NCI-H2029 treated with DMSO at 0.1 percent for 48 hours (cell line): ENCODE measurements around the gene NRXN2.
"Not testable (repeated sequence)": the region's sequence is repeated elsewhere in the genome, so short reads cannot be mapped to it uniquely, and the experiment has no call there.

Experiments
- DNase-seq: peaks from one replicate; lab custom pipeline; 2025; lab: John Stamatoyannopoulos, UW

NRXN2 gene

DNA sequence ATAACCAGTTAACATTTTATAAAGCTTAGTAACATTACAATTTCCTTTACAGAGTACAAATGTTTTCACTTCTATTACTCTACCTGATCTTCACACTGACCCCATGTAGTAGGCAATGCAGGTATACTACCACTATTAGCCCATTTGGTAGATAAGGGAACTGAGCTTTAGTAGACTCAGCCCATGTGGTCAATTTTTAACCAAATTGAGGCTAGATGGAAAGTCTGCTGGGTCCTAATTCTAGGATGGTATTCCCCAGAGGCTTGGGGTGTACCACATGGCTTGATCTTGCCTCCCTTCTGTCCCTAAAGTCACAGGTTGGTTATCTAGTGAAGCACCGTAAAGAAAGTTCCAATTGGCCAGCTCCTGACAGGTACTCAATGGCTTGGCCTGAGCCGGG lies 48.2 kb downstream of the NRXN2 start:
- no peak for DNase-seq

DNA sequence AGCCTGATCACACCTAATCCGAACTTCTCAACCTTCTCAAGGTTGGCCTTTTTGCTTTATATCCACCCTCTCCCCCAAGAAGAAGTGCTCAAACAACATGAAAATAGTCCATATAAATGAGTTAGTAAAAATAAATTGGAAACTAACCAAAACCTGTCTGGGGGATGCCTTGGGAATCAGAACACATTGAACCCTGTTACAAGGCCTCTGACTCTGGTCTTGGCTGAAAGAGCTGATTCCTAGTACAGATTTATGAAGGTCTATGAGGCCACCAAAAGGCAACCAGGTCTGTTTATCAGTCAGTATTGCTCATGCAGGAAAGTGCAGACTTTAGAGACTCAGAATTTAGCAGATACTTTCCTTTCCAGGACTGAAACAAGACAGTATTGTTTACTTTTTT lies 49.7 kb downstream of the NRXN2 start:
- DNase-seq, result no peak

DNA sequence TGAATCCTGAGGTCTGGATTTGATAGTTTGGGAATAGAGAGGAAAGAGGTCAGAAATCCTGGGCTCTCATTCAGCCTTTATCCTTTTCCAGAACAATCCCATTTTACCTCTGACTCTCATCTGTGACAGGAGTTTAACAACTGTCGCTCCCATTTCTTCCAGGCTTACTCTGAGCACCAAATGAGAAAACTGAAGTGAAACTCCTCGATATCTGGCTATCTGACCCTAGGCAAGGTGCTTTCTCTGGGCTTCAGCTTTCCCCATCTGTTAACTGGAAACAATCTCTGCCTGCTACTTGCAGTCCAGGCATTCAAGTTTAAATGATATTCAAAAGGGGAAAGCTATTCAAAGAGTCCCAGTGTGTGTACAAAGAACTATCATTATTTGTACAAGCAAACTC lies 50.1 kb downstream of the NRXN2 start:
- DNase-seq, result no peak

DNA sequence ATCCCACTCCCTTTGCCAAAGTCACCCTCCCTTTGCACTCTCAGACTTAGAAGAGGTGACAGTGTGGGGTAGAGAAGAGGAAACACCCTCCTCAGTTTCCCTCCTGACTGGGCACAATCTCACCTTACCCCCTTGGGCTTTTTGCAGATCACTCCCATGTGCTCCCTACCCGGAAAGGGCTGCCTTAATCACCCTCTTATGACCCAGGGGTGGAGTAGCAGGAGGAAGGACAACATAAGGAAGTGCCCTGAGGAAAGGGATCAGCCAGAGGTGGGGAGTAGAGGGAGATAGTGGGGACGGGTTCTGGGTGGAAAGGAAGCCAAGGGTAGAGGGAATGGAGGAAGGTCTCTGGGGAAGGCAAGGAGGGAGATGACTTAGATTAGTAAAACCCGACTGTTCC lies 52.0 kb downstream of the NRXN2 start:
- no peak for DNase-seq

DNA sequence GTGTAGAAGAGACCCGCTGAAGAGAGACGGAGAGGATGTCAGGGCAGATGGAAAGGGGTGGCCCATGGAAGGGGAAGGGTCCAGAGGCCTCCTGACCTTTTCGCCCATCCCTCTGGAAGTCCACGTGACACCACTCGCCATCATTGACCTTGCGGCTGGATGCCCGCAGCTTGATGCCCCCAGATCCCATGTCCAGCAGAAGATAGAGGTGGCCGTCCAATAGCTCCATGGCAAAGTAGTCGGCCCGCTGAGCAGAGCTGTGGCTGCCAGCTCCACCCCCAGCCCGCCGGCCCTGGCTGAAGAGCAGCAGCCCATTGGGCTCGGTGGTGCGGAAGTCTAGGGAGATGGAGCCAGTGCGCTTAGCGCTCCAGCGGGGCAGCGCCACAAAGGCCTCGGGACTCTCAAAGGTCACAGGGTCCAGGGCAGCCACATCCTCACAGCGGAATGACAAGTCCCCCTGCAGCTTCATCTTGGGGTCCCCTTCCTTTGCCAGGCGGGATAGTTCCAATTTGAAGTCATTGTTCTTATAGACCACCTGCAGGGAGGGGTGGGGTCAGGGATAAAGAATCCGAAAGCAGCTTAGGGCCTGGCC lies 55.7 kb downstream of the NRXN2 start:
- no peak for DNase-seq

DNA sequence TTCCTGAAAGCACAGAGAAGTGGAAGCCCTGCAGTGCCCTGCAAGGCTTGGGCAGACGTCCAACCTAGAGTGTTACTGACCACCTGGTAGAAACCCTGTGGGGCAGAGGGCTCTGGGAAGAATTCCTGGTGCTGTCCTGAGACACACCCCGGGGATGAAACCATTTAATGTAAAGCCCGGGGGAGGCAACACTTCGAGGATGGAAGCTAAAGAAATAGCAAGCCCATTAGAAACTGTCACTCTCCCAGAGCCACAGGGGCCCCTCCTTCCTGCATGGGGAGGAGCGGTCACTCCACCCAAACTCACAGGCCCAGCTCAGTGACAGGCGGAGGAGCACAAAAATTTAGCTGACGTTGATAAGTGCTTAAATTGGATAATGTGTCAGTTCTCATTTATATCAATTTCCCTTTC lies 57.6 kb downstream of the NRXN2 start:
- no peak for DNase-seq

DNA sequence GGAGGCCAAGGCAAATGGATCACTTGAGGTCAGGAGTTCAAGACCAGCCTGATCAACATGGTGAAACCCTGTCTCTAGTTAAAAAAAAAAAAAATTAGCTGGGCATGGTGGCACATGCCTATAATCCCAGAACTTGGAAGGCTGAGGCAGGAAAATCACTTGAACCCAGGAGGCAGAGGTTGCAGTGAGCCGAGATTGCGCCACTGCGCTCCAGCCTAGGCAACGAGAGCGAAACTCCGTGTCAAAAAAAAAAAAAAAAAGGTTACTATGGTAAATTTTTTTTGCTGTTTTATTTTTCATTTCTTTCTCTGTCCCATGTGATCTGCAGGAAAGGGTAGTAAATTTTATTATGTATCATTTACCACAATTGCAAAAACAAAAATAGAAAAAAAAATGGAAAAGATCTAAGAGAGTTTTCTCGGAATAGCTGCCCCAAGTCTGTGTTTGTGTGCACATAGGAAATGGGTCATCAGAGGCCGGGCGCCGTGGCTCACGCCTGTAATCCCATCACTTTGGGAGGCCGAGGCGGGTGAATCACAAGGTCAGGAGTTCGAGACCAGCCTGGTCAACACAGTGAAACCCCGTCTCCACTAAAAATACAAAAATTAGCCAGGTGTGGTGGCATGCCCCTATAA lies 58.6 kb downstream of the NRXN2 start:
- DNase-seq, result not testable (repeated sequence)

DNA sequence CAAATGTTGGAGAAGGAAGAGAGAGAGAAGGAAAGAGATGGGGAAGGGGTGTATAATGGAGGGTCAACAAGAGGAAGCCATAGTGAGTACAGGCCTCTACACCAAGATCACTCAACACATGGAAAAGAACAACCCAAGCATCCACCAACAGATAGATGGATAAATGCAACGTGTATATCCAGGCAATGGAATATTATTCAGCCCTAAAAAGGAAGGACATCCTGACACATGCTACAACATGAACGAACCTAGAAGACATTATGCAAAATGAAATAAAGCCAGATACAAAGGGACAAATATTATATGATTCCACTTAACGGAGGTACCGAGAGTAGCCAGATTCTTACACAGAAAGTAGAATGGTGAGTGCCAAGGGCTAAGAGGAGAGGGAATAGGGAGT lies 59.3 kb downstream of the NRXN2 start:
- no peak for DNase-seq

DNA sequence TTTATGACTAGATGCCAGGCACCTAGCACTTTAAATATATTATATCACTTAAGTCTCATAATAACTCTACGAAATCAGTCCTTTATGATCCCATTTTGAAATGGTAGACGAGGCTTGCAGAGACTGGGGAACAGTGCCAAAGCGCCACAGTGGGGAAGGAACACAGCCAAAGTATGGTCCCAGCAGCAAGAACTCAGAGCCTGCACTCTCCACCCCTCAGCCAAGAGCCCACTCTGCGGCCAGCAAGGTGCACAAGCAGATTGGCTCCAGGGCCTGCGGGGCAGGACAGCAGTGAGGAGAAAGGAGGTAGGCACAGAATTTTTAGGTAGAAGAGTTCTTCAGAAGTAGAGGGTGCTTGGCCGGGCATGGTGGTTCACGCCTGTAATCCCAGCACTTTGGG lies 61.4 kb downstream of the NRXN2 start:
- no peak for DNase-seq

DNA sequence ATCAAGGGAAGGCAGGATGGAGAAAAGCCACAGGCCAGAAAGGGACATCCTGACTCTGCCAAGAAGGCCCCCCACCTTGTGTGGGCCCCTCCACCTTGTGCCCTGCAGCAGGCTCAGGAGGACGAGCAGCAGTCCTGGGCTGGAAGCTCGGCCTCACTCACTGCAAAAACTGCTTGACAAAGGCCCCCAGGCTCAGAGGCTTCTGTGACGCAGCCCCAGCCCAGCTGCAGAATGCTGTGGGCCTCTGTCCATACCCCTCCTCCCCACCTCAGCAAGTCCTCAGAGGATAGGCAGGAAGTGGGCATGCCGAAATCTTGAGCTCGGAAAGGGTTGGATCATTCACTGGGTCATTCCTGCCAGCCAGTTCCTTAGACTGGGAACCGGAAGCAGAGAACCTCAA lies 61.9 kb downstream of the NRXN2 start:
- no peak for DNase-seq

DNA sequence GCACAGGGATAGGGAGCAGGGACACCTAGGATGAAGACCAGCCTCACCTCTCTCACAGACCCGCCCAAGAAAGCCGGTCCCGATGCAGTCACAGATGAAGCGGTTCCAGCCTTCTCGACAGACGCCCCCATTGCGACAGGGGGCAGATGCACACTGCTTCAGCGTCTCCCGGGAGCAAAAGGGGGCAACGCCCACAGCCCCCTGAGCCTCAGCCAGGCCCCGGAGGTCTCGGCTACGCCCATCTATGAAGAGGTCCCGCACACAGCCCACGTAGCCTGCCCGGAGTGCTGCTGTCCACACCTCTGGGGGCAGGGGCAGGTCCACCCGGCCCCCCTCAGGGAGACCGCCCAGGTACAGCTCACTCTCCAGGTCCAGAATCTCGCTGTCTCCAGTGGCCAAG lies 62.3 kb downstream of the NRXN2 start:
- DNase-seq, result no peak

DNA sequence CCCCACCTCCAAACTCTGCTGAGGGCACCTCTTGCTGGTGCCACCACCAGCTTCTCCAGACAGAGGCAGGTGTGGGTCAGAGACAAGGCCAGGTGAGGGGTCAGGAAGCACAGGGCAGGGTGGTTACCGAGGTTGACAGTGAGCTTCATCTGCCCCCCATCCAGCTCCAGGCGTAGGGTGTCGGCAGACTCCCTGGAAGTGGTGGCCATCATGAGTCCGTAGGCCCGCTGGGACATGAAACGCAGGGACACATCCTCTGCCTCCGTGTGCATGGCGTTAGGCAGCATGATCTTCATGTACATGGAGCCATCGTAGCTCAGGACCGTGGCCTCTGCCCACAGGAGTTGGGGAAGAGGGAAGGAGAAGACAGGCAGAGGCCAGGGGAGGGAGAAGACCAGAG lies 62.8 kb downstream of the NRXN2 start:
- DNase-seq, result no peak

DNA sequence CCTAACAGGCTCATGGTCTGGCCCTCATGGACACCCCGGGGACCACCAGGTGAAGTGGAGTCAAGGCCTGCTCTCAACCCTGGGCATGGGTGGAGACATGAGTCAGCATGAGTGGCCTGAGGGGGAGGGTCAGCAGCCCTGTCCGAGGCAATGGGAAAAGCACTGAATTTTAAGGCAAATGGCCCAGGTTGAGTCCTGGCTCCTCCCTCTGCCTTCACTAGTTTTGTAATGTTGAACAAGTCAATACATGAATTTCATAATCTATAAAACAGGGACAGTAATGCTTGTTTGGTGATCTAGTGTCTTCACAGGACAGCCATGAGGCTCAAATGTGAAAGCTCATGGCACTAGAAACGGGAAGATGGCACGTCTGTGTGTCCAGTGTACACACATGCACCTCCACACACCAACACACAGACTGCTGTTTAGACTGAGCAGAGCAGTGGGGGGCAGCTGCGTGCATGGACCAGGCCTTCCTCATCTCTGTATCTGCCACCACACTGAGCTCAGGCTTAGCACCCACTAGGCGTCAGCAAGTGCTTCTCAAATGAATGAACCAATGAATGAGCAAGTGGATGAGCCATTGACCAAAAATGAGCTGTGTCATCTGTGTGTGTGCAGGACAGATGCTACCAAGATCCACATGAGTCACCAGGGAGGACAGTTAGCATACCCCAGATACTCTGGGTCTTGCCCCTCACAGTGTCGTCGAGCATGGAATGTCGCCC lies 63.4 kb downstream of the NRXN2 start:
- DNase-seq, result no peak

DNA sequence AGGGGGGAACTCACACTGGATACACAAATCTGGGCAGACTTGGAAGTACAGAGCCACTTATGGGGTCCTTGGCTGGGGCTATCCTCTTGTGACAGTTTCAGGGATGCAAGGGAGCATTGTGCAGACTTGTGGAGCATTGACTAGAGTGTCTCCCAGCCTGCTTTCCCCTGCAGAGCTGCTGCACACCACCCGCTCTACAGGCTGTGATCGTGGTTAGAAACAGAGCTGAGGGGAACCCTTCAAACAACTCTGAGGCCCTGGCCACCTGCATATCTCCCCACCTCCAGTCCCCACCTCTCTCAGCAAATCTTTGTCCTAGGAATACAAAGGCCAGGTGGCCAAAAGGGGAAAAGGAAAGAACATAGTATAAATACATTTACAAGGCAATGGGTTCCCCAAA lies 64.7 kb downstream of the NRXN2 start:
- DNase-seq, result no peak

DNA sequence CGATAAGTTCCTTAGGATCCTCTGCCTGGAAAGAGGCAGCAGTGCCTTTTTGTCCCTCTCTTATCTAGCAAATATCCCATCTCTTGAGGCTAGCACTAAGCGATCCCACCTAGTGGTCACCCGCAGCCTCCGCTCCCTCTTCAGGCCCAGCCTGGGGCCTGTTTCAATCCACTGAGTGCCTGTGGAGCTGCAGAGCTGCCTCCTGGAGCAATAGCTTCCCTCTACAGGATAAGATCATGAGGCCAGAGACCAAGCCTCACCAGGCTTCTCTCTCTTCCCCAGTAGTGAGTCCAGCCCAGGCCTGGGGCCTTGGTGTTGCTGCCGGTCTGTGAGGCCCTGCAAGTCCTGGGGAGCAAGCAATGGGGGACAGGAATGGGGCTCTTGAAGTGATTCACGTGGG lies 66.1 kb downstream of the NRXN2 start:
- DNase-seq, result no peak

DNA sequence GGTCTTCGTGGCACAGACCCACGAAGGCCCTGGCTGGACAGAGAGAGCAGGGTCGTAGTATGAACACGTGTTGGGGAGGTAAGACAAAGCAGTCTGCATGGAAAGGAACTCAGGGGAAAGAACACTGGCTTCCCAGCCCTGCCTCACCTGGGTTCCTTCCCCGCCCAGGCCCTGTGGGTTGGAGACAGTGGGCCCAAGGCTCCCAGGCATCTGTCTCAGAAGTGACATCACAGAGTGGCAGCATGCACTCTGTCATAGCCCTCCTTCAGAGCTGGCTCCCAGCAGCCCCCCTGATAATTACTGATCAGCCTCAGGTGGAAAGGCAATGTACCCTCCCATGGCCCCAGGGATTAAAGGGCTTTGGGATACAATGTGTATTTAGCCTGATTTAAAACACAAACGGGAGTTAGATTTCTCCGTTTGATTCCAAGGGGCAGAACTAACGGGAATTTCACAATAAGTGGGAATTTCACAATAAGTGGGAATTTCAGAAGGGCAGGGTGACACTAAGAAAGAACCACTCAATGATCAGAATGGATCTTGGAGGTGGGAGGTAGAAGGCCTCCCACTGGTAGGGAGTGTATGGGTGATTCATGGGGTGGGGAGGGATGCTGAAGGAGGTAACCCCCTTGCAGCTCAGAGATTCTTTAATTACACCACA lies 66.9 kb downstream of the NRXN2 start:
- DNase-seq, result no peak

DNA sequence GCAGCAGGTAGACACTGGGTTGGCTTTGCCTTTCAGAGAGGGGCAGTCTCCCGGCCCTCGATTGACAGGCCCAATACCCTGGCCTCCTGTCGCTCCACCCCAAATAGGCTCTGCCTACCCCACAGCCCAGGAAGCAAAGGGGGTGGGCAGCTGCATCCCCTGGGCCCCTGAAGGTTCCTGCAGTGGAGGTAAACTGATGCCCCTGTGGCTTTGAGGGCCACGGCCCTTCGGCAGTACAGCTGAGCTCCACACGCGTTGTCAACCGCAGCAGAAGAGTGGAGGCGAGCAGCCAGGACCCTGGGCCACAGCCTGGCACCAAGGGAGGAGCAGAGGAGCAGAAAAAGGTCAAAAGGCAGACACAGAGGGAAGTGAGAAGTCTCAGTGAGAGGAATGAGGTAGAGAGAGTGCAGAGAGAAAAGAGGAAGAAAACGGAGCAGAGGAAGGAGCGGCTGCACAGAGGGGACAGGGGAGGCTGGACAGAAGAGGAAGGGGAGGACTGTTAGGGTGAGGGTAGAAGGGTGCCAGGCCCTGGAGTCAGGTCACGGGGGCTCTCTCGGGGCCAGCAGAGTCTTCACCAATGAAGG lies 67.9 kb downstream of the NRXN2 start:
- no peak for DNase-seq

DNA sequence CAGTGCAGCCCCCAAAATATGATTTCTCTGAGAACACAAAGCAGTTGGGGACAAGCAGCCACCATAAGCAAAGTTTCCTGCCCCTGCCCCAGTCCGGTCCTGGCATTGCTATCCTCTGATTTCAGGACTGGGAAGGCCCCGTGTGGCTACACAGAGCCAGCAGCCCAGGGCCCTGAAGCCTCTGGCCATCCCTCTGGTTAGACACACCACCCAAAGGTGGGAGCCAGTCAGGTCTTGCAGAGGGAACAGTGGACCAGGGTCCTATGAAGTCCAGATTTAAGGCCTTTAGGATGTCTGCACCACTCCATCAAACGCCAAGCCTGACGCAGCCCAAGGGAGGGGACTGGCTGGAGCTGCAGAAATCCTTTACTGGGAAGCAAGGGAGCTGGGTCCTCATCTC lies 68.6 kb downstream of the NRXN2 start:
- DNase-seq, result no peak

DNA sequence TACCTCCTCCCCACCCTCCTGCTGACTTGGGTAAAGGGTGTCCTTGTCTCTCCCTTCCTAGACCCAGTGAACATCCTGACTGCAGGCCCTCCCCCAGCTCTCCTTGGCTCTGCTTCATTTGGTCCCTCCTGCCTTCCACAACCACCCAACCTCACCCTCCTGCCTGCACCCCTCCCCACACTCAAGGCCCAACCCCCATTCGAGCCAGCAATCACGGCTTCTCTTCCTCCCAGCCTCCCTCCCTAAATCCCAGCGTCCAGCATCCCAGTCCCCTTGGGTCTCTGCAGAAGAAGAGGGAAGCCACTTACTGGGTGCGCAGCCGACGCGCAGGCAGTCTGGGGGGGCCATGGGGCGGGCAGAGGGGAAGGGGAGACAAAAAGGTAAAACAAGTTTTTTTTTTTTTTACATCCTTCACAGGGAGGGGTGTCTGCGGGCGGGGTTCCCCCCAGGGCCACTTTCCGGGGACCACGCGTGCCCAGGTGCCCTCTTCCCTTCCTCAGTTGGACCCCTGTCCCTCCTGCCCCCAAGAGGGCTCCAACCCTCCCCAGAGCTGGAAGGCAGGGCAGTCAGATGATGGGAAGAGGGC lies 69.5 kb downstream of the NRXN2 start:
- DNase-seq, result no peak

DNA sequence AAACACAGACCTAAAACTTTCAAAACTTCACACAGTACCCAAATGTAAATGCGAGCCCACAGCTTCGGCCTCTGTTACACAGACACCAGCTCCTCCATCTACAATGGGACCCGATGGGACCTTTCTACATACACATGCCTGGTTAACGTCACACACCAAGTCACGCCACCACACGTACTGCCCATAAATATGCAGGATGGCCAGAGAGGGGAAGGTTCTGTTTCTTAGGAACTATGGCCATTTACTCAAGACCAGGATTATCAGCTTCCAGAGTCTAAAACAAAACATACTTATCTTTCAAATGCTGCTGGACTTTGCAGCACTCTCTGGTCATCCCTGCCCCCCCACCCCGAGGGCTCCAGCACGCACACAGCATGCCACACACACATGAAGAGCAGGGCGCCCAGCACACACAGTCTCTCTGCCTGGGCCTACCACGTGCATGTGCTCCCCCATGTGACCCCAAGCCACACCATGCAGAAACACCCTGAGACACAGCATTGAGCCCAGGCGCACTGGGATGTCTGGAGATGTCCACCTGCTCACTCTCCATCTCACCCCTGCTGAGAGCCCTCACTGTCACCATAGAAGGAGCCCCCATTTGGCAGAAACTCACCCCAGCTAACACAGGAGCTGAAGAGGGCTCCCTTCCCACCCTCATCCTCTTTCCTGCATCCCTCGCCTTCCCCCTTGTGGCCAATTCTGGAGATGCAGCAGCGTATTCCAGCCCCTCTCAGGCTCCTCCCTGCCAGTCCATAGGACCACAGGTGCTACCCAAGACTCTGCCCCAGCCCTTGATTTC lies 70.2 kb downstream of the NRXN2 start:
- DNase-seq, result peak; percentile 10

DNA sequence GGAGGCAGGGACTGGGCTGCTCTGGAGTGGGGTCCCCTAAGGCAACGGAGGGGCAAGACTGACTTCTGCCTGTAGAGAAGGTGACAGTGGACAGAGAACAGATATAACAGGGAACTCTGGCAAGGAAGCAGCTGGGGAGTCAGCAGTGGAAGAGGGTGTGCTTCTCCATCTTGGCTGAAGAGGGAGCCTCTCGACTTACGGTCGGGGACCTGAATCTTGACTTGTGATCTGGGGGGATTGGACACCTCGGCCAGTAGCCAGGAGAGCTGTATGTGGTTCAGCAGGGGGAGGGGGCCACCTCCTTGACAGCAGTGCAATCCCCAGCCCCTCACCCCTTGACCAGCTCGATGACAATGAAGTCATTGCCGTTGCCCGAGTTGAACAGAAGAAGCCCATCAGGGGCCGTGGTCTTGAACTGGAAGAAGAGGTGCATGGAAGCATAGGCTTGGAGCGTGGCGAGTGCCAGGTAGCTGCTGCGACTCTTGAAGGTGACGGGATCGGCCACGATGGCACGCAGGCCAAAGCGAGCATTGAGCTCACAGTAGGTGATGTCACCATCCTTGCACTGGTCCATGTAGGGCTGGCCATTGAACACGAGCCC lies 72.0 kb downstream of the NRXN2 start:
- no peak for DNase-seq
